Measurements from ENCODE around the gene PHLPP2. TPM values are rescaled to one million over a fixed set of nuclear protein-coding genes. Genes with fewer than 3 reads are reported as not detected.

Gene PHLPP2
- total RNA-seq, 1 donor from 2014 or later, result 2.6 TPM

DNA sequence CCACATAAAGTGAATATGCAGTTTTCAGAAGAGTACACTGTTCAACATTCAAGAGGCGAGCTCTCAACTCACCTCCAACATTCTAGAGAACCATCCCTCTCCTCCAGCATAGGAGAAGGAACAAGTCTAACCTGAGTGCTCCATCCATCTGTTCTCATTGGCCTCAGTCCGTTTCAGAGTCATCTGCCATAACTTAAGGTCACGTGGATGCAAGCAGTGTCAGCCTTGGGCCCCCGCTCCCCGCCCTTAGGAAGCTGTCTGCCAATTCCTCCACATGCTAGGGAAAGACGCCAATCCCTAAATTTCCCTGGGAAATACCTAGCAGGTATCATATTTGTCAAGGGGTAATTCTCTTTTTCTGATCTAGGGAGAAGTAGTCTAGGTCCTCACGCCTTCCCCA, 77.1 kb downstream of the PHLPP2 start:
- Histone ChIP-seq H3K4me3 (ENCODE audit: low read depth, low read length) (no peak overlapping the region), H3K27me3 (ENCODE audit: control insufficient read depth, insufficient read depth, low read length) (no peaks in the 10 kb centered on the region), H3K36me3 (ENCODE audit: control insufficient read depth, insufficient read depth, low read length) (peaks cover 7% of the 10 kb centered on the region)
- DNase-seq (ENCODE audit: low read depth) (no peak), FAIRE-seq (no peak)
- TF ChIP-seq, protein P1, sequence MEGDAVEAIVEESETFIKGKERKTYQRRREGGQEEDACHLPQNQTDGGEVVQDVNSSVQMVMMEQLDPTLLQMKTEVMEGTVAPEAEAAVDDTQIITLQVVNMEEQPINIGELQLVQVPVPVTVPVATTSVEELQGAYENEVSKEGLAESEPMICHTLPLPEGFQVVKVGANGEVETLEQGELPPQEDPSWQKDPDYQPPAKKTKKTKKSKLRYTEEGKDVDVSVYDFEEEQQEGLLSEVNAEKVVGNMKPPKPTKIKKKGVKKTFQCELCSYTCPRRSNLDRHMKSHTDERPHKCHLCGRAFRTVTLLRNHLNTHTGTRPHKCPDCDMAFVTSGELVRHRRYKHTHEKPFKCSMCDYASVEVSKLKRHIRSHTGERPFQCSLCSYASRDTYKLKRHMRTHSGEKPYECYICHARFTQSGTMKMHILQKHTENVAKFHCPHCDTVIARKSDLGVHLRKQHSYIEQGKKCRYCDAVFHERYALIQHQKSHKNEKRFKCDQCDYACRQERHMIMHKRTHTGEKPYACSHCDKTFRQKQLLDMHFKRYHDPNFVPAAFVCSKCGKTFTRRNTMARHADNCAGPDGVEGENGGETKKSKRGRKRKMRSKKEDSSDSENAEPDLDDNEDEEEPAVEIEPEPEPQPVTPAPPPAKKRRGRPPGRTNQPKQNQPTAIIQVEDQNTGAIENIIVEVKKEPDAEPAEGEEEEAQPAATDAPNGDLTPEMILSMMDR (IDR thresholded peaks at IDR 0.05; ENCODE audit: insufficient read depth, low read length, severe bottlenecking), result no peak

DNA sequence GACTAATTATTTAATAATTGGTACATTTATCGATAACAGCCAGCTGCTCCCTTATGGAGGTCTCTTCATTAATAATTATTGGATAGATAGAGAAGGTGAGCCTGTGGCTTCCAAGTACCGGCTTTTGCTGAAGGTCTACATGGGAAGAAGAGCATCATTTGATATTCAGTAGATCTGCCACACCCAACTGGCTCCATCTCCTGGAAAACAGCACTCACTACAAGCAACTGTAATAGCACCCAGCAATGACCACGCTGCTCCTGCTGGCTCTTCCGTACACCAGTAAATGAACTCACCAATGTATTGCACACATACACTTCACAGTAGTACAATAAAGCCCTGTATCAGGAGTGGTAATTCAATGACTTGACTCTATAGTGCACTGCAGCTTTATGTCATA, 79.1 kb downstream of the PHLPP2 start:
- DNase-seq (ENCODE audit: low read depth), result peak; percentile 46
- Histone ChIP-seq H3K36me3 (ENCODE audit: control insufficient read depth, insufficient read depth, low read length) (peaks cover 7% of the 10 kb centered on the region), H3K4me3 (ENCODE audit: low read depth, low read length) (no peak overlapping the region), H3K27me3 (ENCODE audit: control insufficient read depth, insufficient read depth, low read length) (no peaks in the 10 kb centered on the region)
- FAIRE-seq, result no peak
- TF ChIP-seq, protein P1 (IDR thresholded peaks at IDR 0.05; ENCODE audit: insufficient read depth, low read length, severe bottlenecking), result peak; percentile 59

DNA sequence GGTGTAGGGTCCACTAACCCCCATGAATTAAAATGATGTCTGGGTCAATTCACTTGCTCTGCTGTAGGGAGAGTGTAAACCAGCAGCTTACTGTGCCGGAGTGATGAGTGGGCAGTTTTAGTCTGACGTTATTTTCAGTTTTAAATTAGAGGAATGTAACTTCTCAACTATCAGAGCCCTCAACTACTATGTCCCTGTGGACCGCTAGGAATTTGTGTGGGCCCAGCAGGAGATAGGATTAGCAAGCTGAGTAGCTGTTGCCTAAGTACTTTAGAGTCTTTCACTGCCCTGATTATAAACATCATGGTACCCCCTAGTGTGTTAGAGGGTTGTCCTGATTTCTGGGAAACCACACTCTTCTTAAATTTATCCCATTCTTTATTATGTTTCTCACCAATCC, 87.1 kb downstream of the PHLPP2 start:
- Histone ChIP-seq H3K27me3 (ENCODE audit: control insufficient read depth, insufficient read depth, low read length) (no peaks in the 10 kb centered on the region), H3K4me3 (ENCODE audit: low read depth, low read length) (no peak overlapping the region), H3K36me3 (ENCODE audit: control insufficient read depth, insufficient read depth, low read length) (peaks cover 6% of the 10 kb centered on the region)
- FAIRE-seq (no peak), DNase-seq (ENCODE audit: low read depth) (no peak)
- TF ChIP-seq, protein P1 (IDR thresholded peaks at IDR 0.05; ENCODE audit: insufficient read depth, low read length, severe bottlenecking), result no peak

DNA sequence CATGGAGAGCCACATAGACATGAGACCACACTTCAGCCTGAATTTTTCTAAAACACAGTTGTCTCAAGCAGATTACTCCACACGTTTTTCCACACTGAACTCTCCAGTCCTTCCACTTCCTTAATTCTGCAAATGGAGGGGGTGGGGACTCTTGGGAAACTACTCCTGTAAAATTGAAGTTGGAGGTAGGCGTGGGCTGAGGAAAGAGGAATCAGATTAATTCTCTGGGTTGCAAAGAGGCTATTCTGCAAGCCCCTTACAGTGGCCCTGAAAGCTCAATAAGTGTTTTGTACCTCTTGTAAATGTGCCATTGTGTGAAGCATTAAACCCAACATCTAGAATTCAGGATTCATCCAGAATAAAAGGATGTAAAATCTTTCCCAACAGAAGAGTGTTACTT, 88.9 kb downstream of the PHLPP2 start:
- Histone ChIP-seq H3K4me3 (ENCODE audit: low read depth, low read length) (no peak overlapping the region), H3K36me3 (ENCODE audit: control insufficient read depth, insufficient read depth, low read length) (peaks cover 6% of the 10 kb centered on the region), H3K27me3 (ENCODE audit: control insufficient read depth, insufficient read depth, low read length) (no peaks in the 10 kb centered on the region)
- FAIRE-seq (no peak), DNase-seq (ENCODE audit: low read depth) (no peak)
- TF ChIP-seq, protein P1 (IDR thresholded peaks at IDR 0.05; ENCODE audit: insufficient read depth, low read length, severe bottlenecking), result no peak

DNA sequence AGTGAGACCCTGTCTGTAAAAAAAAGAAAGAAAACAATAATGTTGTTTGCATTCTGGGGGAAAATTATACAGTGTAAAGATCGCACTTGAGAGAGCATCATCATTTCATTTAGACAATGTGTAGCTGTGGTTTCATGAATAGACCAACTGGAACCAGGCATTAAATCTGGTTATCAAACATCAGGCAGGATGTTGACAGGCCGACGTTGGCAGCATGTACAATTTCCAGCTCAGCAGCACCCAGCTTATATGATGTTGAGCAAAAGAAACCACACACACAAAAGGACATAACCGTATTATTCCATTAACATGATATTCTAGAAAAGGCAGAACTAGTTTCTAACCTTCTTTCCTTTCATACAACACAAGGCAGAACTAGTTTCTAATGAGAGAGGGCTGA, 92.7 kb downstream of the PHLPP2 start:
- Histone ChIP-seq H3K36me3 (ENCODE audit: control insufficient read depth, insufficient read depth, low read length) (peaks cover 13% of the 10 kb centered on the region), H3K27me3 (ENCODE audit: control insufficient read depth, insufficient read depth, low read length) (no peaks in the 10 kb centered on the region), H3K4me3 (ENCODE audit: low read depth, low read length) (no peak overlapping the region)
- DNase-seq (ENCODE audit: low read depth) (no peak), FAIRE-seq (no peak)
- TF ChIP-seq, protein P1 (IDR thresholded peaks at IDR 0.05; ENCODE audit: insufficient read depth, low read length, severe bottlenecking), result no peak

DNA sequence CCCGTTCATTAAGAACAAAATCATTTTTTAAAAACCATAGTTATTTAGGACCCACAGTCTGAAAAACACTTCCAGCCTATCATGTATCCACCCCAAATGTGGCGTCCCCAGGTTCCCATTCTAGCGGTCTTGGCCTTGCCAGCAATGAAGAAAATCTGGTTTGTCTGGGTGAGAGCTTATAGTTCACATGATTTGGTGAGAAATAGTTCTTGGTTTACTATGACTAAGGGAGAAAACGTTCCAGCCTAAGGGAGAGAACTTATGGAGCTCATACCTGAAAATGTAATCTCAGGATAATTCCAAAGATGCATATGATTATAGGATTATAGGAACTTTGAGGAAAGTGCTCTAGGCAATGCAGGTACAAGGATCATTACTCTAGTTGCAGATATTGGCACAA, 93.7 kb downstream of the PHLPP2 start:
- H3K36me3 ChIP-seq (ENCODE audit: control insufficient read depth, insufficient read depth, low read length), result peaks cover 13% of the 10 kb centered on the region
- TF ChIP-seq, protein P1 (IDR thresholded peaks at IDR 0.05; ENCODE audit: insufficient read depth, low read length, severe bottlenecking), result no peak
- FAIRE-seq (no peak), DNase-seq (ENCODE audit: low read depth) (peak; percentile 82)
- no peaks in the 10 kb centered on the region for H3K27me3 ChIP-seq (ENCODE audit: control insufficient read depth, insufficient read depth, low read length)
- H3K4me3 ChIP-seq (ENCODE audit: low read depth, low read length), result no peak overlapping the region
